COLO829 (cell line): ENCODE data around the gene STK32B.
A peak's percentile ranks its signal among the peaks of the same experiment; 100 is the strongest.
"Not testable (repeated sequence)": the region's sequence is repeated elsewhere in the genome, so short reads cannot be mapped to it uniquely, and the experiment has no call there.

Source experiments
- DNase-seq: peaks from one replicate; pipeline ENCODE4 v3.0.0; 2012; ENCODE audit warnings: low spot score

STK32B gene

DNA sequence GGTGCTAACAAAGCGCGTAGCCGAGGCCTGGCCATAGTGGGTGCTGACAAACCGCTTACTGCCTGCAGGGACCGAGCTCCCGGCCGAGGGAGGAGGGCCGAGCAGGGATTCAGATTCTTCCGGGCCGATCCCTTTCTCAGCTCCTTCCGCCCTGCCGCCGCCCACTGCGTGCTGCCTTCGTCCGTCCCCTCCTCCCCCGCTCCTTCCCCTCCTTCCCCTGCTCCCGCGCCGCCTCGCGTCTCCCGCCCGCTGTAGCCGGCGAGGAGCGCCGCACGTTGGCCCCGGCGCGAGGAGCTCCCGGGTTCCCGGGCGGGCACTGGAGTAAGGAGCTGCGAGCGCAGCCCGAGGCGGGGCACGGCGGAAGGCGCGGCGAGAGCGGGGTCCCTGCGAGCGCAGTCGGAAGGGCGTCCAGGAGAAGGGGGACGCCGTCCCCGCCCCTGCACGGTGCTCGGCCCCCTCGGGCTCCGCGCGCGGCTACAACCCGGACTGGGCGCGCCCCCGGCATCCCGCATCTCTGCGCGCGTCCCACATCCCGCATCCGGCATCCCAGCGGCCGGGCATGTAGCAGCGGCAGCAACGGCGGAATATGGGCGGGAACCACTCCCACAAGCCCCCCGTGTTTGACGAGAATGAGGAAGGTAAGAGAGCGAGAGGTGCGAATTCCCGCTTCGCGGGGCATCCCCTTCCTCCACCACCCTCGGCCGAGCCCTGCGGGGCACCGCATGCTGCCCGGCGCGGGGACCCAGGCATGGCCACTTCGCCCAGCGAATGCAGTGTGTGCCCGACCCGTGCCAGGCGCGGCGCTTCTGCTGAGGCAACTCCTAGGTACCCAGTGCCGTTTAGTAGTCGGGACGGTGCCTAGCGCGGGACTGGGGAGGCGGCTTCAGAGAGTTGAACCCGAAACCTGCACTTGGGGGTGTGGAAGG lies at the start of gene STK32B:
Gene STK32B, plus strand, starts transcription at position 203 of the 926 bp plus-strand sequence.
- peak; percentile 57 for DNase-seq

GRCh38 chr4:5001641-5002040 lies 49.6 kb upstream of the STK32B start:
- DNase-seq = not testable (repeated sequence)

- no peak for DNase-seq
Measured at GRCh38 chr4:5003372-5003857, 47.9 kb upstream of the STK32B start.

GRCh38 chr4:5003918-5004317 lies 47.4 kb upstream of the STK32B start:
- no peak for DNase-seq

DNA sequence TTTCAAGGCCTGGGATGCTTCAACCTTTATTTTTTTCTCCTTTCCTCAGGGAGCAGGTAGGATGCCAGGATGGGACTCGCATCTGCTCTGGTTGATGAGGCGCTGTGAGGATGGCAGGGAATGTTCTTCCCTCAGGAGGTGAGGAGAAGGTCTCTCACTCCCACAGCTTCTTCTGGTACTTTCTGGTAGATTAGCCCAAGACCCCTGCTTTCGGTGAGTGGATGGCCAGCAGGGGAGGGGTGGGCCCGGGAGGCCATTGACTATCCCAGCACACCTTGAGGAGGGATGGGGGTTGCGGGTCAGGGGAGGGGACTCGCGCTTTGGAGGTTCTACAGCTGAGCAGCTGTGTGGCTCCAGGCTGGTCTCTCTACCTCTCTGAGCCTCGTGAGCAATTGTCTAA lies 46.8 kb upstream of the STK32B start:
- DNase-seq = no peak

DNA sequence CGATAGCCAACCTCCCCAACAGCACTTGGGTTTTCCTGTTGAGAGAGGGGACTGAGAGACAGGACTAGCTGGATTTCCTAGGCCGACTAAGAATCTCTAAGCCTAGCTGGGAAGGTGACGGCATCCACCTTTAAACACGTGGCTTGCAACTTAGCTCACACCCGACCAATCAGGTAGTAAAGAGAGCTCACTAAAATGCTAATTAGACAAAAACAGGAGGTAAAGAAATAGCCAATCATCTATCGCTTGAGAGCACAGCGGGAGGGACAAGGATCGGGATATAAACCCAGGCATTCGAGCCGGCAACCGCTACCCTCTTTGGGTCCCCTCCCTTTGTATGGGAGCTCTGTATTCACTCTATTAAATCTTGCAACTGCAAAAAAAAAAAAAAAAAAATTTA lies 44.3 kb upstream of the STK32B start:
- not testable (repeated sequence) for DNase-seq

GRCh38 chr4:5009796-5010195 lies 41.5 kb upstream of the STK32B start:
- DNase-seq = no peak

- DNase-seq = no peak
Measured at GRCh38 chr4:5010984-5011383, 40.3 kb upstream of the STK32B start.

DNA sequence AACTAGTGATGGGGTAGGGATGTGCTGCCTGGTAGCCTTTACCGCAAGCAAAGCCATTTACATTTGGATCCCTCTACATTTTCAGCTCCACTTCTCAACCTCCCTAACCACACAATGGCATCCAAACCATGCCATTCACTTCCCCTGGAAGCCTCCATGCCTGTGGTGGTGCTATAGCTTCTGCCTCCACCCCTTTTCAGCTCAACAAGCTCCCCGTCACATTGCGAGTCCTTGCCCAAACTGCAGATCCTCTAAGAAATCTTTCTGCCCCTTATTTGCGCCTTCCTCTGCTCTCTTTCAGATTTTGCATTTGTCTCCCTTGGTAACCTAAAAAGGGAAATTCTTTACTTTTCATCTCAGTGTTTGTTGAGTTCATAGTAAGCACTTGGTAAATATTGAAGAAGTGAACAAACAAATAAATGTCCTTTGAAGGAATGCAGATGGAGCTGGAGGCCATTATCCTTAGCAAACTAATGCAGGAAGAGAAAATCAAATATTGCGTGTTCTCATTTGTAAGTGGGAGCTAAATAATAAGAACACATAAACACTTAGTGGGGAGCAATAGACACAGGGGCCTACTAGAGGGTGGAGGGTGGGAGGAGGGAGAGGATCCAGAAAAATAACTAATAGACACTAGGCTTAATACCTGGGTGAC lies 38.9 kb upstream of the STK32B start:
- DNase-seq = no peak

GRCh38 chr4:5012958-5013357 lies 38.3 kb upstream of the STK32B start:
- DNase-seq = no peak

DNA sequence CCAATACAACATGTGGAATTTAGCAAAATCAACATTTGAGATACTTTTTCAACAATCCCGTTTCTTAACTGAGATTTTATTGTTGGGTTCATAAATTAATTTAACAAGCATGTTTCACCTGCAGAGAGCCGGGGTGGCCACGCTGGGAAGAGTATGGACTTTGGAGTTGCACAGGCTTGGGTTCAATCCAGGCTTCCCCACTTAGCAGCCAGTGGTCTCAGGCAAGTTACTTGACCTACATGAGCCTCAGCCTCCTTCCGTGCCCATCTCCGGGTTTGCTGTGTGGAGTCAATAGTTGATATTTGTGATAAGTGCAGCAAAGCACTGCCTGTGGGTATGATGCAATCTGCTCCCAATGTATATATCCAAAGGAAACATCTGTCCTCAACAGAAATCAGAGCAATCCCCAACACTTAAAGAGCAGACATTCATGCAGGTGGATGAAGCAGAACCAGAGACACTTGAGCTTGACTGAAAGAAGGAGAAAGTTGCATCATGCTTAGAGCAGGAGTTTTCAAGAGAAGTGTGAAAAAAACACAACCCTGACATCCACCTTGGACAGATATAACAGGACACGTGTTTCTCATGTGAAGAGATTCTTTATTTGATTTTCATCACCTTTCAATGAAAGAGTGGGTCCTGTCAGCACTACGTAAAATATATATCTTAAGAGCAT lies 37.1 kb upstream of the STK32B start:
- no peak for DNase-seq

DNA sequence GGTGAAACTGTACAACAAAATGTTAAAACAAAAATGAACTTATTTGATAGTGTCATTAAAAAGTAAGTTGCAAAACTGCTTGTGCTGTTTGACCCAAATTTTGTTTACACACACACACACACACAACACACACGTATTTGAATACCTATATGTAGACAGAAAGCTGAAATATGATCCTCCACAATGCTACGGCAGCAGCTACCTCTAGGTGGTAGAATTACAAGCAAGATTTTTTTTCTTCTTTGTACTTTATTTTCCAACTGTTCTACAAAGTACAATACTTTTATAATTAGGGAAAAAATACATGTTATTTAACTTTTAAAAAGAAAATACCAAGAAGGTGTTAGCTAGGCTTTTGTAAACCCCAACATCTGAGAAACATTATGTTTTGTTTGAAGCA lies 33.2 kb upstream of the STK32B start:
- no peak for DNase-seq

GRCh38 chr4:5018603-5019002 lies 32.7 kb upstream of the STK32B start:
- no peak for DNase-seq

GRCh38 chr4:5019274-5019673 lies 32.0 kb upstream of the STK32B start, which contains the start of gene CYTL1:
TSS of gene CYTL1 (minus strand) at chr4:5019458. CDS start at chr4:5019445, 13 bp downstream.
- DNase-seq = no peak

- no peak for DNase-seq
Measured at GRCh38 chr4:5019796-5020195, 31.5 kb upstream of the STK32B start.

GRCh38 chr4:5020341-5020740 lies 30.9 kb upstream of the STK32B start:
- DNase-seq = no peak

DNA sequence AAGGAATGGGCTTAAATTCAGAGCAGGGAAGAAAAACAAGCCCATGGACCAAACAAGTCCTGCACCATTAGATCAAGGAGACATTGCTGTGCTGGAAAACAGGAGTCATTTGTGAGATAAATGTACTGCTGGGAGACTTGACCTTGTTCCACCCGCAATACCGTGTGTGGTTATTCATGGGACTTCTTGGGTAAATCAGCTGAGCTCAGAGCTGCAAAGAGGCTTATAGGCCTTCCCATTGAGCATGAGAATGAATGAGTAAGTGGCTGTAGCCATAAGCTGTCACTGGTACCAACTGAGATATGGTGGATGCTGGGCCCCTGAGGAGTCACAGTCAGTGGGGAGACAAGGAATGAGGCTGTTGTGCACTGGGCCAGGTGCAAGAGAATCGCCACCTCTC lies 29.7 kb upstream of the STK32B start:
- DNase-seq = no peak

DNA sequence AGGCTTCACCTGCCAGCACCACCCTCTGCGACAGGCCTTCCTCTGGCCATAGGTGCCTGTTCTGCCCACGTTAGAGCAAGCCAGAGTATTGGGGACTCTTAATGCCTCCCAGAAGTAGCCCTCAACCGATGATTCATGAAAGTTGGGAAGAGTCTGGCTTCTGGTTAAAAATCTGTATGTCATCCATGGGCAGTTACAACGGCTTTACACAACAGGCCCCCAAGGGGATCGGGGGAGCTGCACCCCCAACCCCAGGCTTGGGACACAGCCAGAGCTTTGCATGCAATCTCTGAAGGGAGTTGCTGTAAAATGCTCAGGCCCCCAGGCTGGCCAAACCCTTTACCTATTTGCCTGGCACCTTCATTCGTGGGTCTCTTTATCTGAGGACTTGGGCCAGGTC lies 26.6 kb upstream of the STK32B start:
- DNase-seq = no peak

- DNase-seq = no peak
Measured at GRCh38 chr4:5026371-5026770, 24.9 kb upstream of the STK32B start.

DNA sequence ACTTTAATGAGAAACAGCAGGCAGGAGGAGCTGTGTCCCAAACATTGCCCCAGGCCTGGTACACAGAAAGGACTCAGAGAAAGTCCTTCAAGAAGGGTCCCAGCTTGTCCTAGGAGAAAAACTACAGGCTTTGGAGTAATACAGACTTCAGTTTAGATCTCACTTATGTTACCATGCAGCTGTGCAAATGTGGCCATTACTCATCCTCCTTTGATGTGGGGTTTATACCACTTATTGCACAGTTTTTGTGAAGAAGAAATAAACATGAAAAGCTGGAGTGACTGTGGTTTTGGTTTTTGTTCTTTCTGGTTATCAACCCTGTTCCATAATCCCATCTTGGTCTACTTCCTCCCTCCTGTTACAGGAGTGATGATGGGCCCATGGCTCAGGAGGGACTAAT lies 23.9 kb upstream of the STK32B start:
- DNase-seq = no peak

DNA sequence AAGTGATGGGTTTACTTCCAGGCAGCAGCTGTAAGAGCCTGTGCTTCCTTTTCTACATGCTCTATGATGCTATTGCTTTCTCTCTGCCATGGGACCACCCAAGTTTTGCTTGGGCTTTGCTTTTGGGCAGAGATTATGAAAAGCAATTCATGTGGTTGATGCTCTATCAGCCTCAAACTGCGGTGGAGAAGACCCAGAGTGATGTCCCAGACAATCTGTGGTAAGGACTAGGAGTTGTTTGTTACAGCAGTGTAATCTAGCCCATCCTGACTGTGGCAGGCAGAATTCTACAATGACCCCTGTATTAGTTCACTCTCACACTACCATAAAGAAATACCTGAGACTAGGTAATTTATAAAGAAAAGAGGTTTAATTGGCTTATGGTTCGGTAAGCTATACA lies 22.8 kb upstream of the STK32B start:
- DNase-seq = no peak

- DNase-seq = no peak
Measured at GRCh38 chr4:5029447-5029846, 21.8 kb upstream of the STK32B start.

DNA sequence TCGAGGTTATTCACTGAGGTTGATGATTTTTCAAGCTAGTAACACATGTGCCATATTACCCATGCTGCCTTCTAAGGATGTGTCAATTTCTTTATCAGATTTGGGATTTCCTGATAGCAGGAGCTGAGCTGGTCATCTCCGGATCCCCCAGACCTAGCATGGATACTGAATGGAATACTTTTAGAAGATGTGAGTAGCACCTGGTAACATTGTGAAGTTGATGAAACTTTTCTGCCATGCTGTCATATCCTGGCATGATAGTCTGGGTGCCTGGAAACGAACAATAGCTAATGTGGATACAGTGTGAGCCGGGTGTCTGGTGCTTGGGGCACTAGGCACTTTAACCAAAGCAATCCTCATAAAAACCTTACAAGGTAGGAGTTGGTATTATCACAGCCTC lies 21.1 kb upstream of the STK32B start:
- DNase-seq = no peak
